ENCODE results near the gene FCRL6.

FCRL6 gene

GRCh38 chr1:159800177-159800930, 1.8 kb upstream of the FCRL6 start:
- DNase-seq, result peak in 1 of 2 experiments; percentile 9

- no peak for DNase-seq
Measured at GRCh38 chr1:159803956-159804689, 2.0 kb downstream of the FCRL6 start.

- DNase-seq, result no peak
Measured at GRCh38 chr1:159804924-159805323, 2.8 kb downstream of the FCRL6 start.

- no peak for DNase-seq
Measured at GRCh38 chr1:159815926-159816325, 13.8 kb downstream of the FCRL6 start.

GRCh38 chr1:159817276-159818041, 15.3 kb downstream of the FCRL6 start:
- no peak for DNase-seq

GRCh38 chr1:159821171-159821867, 19.2 kb downstream of the FCRL6 start:
- no peak for DNase-seq

GRCh38 chr1:159823406-159823805, 21.2 kb downstream of the FCRL6 start:
- no peak for DNase-seq

GRCh38 chr1:159825564-159825963, 23.4 kb downstream of the FCRL6 start:
- DNase-seq, result no peak

- peak; percentile 18 to 50 for DNase-seq
Measured at GRCh38 chr1:159826441-159827101, 24.4 kb downstream of the FCRL6 start, which contains the start of gene SLAMF8. SLAMF8 (plus strand) TSS chr1:159826873; CDS start chr1:159826899, 26 bp downstream.

GRCh38 chr1:159827102-159827490, 24.9 kb downstream of the FCRL6 start:
- no peak for DNase-seq

GRCh38 chr1:159827549-159827948, 25.4 kb downstream of the FCRL6 start:
- no peak for DNase-seq

- DNase-seq, result no peak
Measured at GRCh38 chr1:159828176-159828575, 26.0 kb downstream of the FCRL6 start.

- DNase-seq, result no peak
Measured at GRCh38 chr1:159828581-159829272, 26.6 kb downstream of the FCRL6 start.

- no peak for DNase-seq
Measured at GRCh38 chr1:159829273-159829634, 27.1 kb downstream of the FCRL6 start.

- DNase-seq, result no peak
Measured at GRCh38 chr1:159829822-159830465, 27.8 kb downstream of the FCRL6 start.

- DNase-seq, result no peak
Measured at GRCh38 chr1:159830722-159831121, 28.6 kb downstream of the FCRL6 start.

- DNase-seq, result no peak
Measured at GRCh38 chr1:159831412-159832141, 29.4 kb downstream of the FCRL6 start.

GRCh38 chr1:159832309-159832708, 30.1 kb downstream of the FCRL6 start:
- no peak for DNase-seq

- no peak for DNase-seq
Measured at GRCh38 chr1:159835356-159835755, 33.2 kb downstream of the FCRL6 start.

- no peak for DNase-seq
Measured at GRCh38 chr1:159835862-159836525, 33.8 kb downstream of the FCRL6 start.
